GM18502 (cell line): ENCODE results near the gene HMGN4.

Source experiments
- ATAC-seq: cut with Tn5 transposase; IDR thresholded peaks from one replicate; pipeline ENCODE4 v1.9.1; 2021; ENCODE audit warnings: mild to moderate bottlenecking; ENCODE audit not compliant: unreplicated experiment, poor library complexity

HMGN4 gene

DNA sequence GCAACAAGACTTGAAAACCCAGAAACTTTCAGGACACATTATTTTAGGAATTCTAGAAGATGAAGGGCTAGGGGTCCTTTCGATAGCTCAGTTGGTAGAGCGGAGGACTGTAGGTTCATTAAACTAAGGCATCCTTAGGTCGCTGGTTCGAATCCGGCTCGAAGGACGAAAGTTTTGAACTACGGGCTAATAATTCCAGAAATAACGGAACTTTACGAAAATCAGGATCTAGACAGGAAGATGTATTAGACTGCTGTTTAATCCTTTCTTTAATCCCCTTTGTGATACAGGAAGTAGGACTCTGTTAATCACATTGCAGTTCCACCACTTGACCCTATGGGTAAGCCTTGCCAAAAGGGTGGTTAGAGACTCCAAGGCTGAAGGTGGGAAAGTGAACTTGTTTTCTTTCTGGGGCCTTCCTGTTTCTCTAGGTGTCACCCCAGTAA, 37.4 kb downstream of the HMGN4 start:
- no peak for ATAC-seq

DNA sequence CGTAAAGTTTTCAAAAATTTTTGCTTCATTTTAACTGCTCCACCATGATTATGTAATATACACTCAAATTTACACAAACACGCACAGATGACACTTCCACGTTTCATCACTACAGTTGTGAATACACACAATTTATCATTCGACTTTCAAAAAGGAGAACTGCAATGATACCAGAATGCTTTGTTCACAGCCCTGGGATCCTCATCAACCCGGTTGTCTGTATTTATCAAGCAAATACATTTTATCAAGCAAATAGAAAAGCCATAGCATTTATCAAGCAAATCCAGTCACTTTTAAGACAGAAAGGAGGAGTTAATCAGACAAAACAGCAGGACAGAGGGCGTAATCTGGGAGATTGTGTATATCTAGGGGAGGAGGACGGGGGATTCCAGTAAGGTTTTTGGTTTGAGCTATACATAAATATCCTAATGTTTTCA, 38.3 kb downstream of the HMGN4 start:
- ATAC-seq, result no peak

- no peak for ATAC-seq
These were observed 39.0 kb downstream of the HMGN4 start for GRCh38 chr6:26576929-26577719.

- ATAC-seq, result no peak
These were observed 39.5 kb downstream of the HMGN4 start for GRCh38 chr6:26577720-26578072.

GRCh38 chr6:26578279-26578678, 40.1 kb downstream of the HMGN4 start:
- ATAC-seq, result no peak

DNA sequence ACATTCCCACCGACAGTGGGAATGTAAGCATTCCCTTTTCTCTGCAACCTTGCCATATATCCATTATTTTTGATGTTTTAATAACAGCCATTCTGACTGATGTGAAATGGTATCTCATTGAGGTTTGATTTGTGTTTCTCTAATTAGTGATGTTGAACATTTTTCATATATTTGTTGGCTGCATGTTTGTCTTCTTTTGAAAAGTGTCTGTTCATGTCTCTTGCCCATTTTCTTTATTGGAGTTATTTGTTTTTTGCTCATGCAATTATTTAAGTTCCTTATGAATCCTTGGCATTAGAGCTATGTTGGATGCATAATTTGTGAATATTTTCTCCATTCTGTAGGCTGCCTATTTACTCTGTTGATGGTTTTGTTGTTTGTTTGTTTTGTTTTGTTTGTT, 40.6 kb downstream of the HMGN4 start:
- ATAC-seq, result no peak

DNA sequence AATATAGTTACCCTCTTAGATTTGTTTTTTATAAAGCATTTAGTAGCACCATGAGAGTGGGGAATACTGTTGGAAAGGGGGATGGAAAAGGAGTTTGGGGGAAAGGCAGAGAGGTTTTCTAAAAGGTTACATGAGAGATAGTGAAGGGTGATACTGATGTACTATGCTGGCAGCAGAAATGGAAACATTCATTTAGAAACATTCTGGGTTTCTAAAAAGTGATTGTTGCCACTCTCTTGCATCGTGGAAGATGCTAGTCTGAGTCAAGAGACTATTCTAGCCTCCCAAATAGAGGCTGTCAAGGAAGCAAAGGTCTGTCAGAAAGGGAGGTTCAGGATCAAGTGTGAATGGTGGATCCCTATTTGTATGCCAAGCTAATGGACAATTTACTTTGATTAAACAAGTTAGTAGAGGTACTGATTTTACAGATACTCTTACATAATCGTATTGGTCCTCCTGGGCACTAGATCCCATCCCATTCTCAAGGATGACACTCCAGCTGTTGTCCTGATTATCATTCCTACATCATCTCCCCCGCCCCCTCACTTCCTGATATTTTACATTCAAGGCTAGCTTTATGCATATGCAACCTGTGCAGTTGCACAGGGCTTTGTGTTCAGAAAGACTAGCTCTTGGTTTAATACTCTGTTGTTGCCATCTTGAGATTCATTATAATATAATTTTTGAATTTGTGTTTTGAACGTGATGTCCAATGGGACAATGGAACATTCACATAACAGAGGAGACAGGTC, 43.2 kb downstream of the HMGN4 start:
- no peak for ATAC-seq

DNA sequence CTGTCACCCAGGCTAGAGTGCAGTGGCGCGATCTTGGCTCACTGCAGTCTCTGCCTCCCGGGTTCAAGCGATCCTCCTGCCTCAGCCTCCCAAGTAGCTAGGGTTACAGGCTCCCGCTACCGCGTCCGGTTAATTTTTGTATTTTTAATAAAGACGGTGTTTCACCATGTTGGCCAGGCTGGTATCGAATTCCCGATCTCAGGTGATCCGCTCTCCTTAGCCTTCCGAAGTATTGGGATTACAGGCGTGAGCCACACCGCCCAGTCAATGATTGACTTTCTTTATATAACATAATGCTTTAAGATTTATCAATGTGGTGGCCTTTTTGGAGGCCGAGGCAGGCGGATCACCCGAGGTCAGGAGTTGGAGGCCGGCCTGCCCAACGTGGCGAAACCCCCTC, 50.8 kb downstream of the HMGN4 start:
- no peak for ATAC-seq

DNA sequence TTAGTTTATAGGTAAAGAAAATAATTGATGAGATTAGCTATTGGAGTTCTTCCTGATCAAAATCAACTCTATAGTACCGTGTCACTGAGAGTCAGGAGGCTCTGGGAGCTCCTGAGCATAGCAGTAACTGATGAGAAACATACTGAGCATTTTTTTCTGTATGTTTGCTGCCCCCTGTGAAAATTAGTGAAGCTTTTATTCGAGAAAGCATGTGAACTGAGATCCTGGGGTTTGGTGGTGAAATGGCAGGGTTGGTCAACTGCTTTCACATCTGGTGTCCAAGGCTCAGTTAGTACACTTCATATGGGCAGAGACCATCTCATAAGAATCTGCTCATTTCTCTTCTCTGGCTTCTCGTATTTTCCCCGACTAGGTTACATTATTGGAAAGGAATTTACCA, 54.5 kb downstream of the HMGN4 start:
- ATAC-seq, result no peak

- no peak for ATAC-seq
These were observed 55.3 kb downstream of the HMGN4 start for GRCh38 chr6:26593278-26594130.

GRCh38 chr6:26594131-26594498, 55.9 kb downstream of the HMGN4 start:
- ATAC-seq, result no peak

- ATAC-seq, result no peak
These were observed 56.8 kb downstream of the HMGN4 start for GRCh38 chr6:26594730-26595632.

DNA sequence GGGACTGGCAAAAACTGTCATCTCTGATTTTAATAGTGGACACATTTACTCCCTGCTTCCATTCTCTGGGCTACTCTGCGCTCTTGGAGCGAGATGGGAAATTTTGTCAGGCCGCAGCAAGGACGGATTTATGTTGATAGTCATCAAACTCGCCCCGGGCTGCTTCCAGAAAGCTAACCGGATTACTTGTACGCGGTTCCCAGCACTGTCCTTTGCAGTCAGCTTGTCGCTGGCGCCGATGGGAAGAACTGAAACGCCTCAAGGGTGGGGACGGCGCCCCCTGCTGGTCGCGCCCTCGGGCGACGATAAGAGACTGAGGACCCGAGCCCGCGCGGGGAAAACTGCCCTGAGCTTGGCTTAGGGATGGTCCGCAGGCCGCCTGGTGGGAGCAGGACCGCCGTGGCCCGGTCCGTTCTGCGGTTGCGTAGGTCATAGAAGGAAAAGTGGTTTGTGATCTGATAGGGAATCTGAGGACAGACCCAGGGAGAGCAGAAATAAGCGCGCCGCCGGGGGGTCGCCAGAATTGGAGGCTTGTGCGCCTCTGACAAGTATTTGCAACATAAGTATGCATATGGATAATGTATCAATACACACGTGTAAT, 57.6 kb downstream of the HMGN4 start:
- peak; percentile 61 for ATAC-seq
